HepG2 (cell line): Measurements from ENCODE around the gene C4orf33. TPM values are rescaled to one million over a fixed set of nuclear protein-coding genes. Genes with fewer than 3 reads are reported as not detected.

Source experiments
- ATAC-seq: fragments of 200-7000 bp; cut with Tn5 transposase; 3 replicates; pipeline ENCODE4 v1.9.1; 2020; ENCODE audit warnings: mild to moderate bottlenecking, moderate library complexity
- BruUV-seq: library from RNA; stranded (reverse); fragments of 400-500 nt; replicated peaks from 2 replicates; lab custom pipeline; 2021; lab: Mats Ljungman, UMichigan
- CTCF ChIA-PET: fragments of 300-600 bp; formaldehyde crosslinking; extraction: SDS; loops from one replicate; lab custom pipeline; 2021; ENCODE audit warnings: low total read pairs, inconsistent platforms, low intra/inter-chr PET ratio; lab: Yijun Ruan, JAX
- POLR2A ChIA-PET: fragments of 350-600 bp; sonication (Branson Sonifier 250); formaldehyde crosslinking; loops from one replicate; lab custom pipeline; 2020; ENCODE audit warnings: antibody characterized with exemption, inconsistent platforms; lab: Yijun Ruan, JAX
- DNase-seq: peaks from one replicate; pipeline ENCODE4 v3.0.0-alpha.2; 2015; ENCODE audit warnings: low spot score
- FAIRE-seq: peaks from 3 replicates; lab custom pipeline; 2011; peaks lifted over from hg19 to GRCh38; lab: Jason Lieb, UNC
- H2AFZ ChIP-seq: one replicate; pipeline ENCODE4 v1.6.1; 2011; ENCODE audit warnings: low read length, inconsistent platforms
- H3K27ac ChIP-seq: fragments of 300-600 bp; 3 replicates; pipeline ENCODE4 v1.8.0; 2011; ENCODE audit warnings: mixed run types, mild to moderate bottlenecking, mixed read lengths, low read length, inconsistent platforms; ENCODE audit not compliant: insufficient read depth; ENCODE audit errors: extremely low read length
- H3K27me3 ChIP-seq, 2 experiments: fragments of 200-600 bp in 1 of 2; 2 replicates in 1 of 2; 3 replicates in 1 of 2; pipeline versions ENCODE4 v1.6.0 to v1.8.0; 2011; ENCODE audit warnings: low read length in 2 of 2, mild to moderate bottlenecking in 2 of 2, moderate library complexity in 2 of 2, inconsistent platforms in 1 of 2; ENCODE audit not compliant: insufficient read depth in 2 of 2, control insufficient read depth in 1 of 2
- H3K36me3 ChIP-seq, 2 experiments: fragments of 200-600 bp in 1 of 2; replicated peaks in 1 of 2; 2 replicates in 1 of 2; 3 replicates in 1 of 2; pipeline versions ENCODE4 v1.5.1 to v1.8.0; 2011; ENCODE audit warnings: low read length in 2 of 2, inconsistent platforms in 1 of 2; ENCODE audit not compliant: insufficient read depth in 2 of 2, control insufficient read depth in 1 of 2
- H3K4me1 ChIP-seq: 2 replicates; pipeline ENCODE4 v1.5.1; 2012; ENCODE audit warnings: low read length, inconsistent platforms; ENCODE audit not compliant: insufficient read depth
- H3K4me2 ChIP-seq: 2 replicates; pipeline ENCODE4 v1.6.0; 2011; ENCODE audit warnings: low read depth, low read length, inconsistent platforms
- H3K4me3 ChIP-seq, 3 experiments: fragments of 200-600 bp in 1 of 3; sonication (generic), shearing (Covaris generic) in 1 of 3; replicated peaks in 1 of 3; 2 replicates each; pipeline ENCODE4 v1.5.1; 2011 to 2016; ENCODE audit warnings: low read length in 3 of 3, inconsistent platforms in 2 of 3, low read depth in 2 of 3, mild to moderate bottlenecking in 2 of 3, control low read depth in 1 of 3, mixed read lengths in 1 of 3; ENCODE audit not compliant: insufficient read depth in 1 of 3
- H3K79me2 ChIP-seq: one replicate; pipeline ENCODE4 v1.6.1; 2011; ENCODE audit warnings: low read length, inconsistent platforms; ENCODE audit not compliant: insufficient read depth
- H3K9ac ChIP-seq: 2 replicates; pipeline ENCODE4 v1.6.0; 2011; ENCODE audit warnings: mild to moderate bottlenecking, low read depth, low read length, inconsistent platforms; ENCODE audit not compliant: insufficient read depth
- H3K9me3 ChIP-seq: 2 replicates; pipeline ENCODE4 v1.5.1; 2012; ENCODE audit warnings: mild to moderate bottlenecking, low read length
- H4K20me1 ChIP-seq: 2 replicates; pipeline ENCODE4 v1.6.0; 2011; ENCODE audit warnings: inconsistent platforms, mild to moderate bottlenecking, low read length, moderate library complexity; ENCODE audit not compliant: insufficient read depth
- DMAP1 ChIP-seq: IDR thresholded peaks from 2 replicates; pipeline ENCODE4 v1.6.1; 2016
- DR1 ChIP-seq: sonication (generic); formaldehyde crosslinking; IDR thresholded peaks from 2 replicates; pipeline ENCODE4 v1.8.0; 2021; ENCODE audit warnings: mild to moderate bottlenecking, missing genetic modification reagents, inconsistent platforms
- ISX ChIP-seq: sonication (generic); formaldehyde crosslinking; conservative IDR thresholded peaks from 2 replicates; pipeline ENCODE4 v1.5.0; 2020; ENCODE audit warnings: missing genetic modification reagents
- JUND ChIP-seq: sonication (generic); formaldehyde crosslinking; IDR thresholded peaks from 2 replicates; pipeline ENCODE4 v1.8.0; 2022; ENCODE audit warnings: mild to moderate bottlenecking, missing genetic modification reagents
- PHB2 ChIP-seq: fragments of 450-650 bp; IDR thresholded peaks from 2 replicates; pipeline ENCODE4 v1.6.1; 2018; ENCODE audit not compliant: partially characterized antibody
- SP1 ChIP-seq, 2 experiments: fragments of 450-650 bp in 1 of 2; sonication (generic) in 1 of 2; formaldehyde crosslinking in 1 of 2; IDR thresholded peaks; 2 replicates each; pipeline versions ENCODE4 v1.4.0 to v1.6.1; 2016 to 2020; ENCODE audit warnings: missing genetic modification reagents in 1 of 2
- ZBTB8A ChIP-seq: sonication (generic); formaldehyde crosslinking; IDR thresholded peaks from 2 replicates; pipeline ENCODE4 v1.4.0; 2020; ENCODE audit warnings: mild to moderate bottlenecking, low read depth, missing genetic modification reagents, borderline replicate concordance
- ZC3H4 ChIP-seq: sonication (generic); formaldehyde crosslinking; IDR thresholded peaks from 2 replicates; pipeline ENCODE4 v1.4.0; 2020; ENCODE audit warnings: missing genetic modification reagents, borderline replicate concordance
- ZNF124 ChIP-seq: sonication (generic); formaldehyde crosslinking; IDR thresholded peaks from 2 replicates; pipeline ENCODE4 v1.4.0; 2020; ENCODE audit warnings: missing genetic modification reagents
- ZNF441 ChIP-seq: sonication (generic); formaldehyde crosslinking; IDR thresholded peaks from 2 replicates; pipeline ENCODE4 v1.7.0; 2021; ENCODE audit warnings: missing genetic modification reagents, borderline replicate concordance
- ZNF510 ChIP-seq: sonication (generic); formaldehyde crosslinking; IDR thresholded peaks from 2 replicates; pipeline ENCODE4 v1.4.0; 2020; ENCODE audit warnings: low read depth, mild to moderate bottlenecking, missing genetic modification reagents
- ZNF549 ChIP-seq: sonication (generic); formaldehyde crosslinking; IDR thresholded peaks from 2 replicates; pipeline ENCODE4 v1.5.0; 2020; ENCODE audit warnings: missing genetic modification reagents
- ZNF629 ChIP-seq: sonication (generic); formaldehyde crosslinking; conservative IDR thresholded peaks from 2 replicates; pipeline ENCODE4 v1.5.0; 2020; ENCODE audit warnings: missing genetic modification reagents
- ZNF776 ChIP-seq: sonication (generic); formaldehyde crosslinking; IDR thresholded peaks from 2 replicates; pipeline ENCODE4 v1.4.0; 2020; ENCODE audit warnings: mild to moderate bottlenecking, missing genetic modification reagents
- ZZZ3 ChIP-seq: sonication (generic); formaldehyde crosslinking; IDR thresholded peaks from 2 replicates; pipeline ENCODE4 v1.4.0; 2020; ENCODE audit warnings: missing genetic modification reagents, mild to moderate bottlenecking, borderline replicate concordance
- WGBS: methylation state at CpG from one replicate; pipeline ENCODE4 v1.1.6; 2017; ENCODE audit warnings: low lambda C conversion rate; 5-methylcytosine and 5-hydroxymethylcytosine counted together
- in situ Hi-C: cut with HindIII; loops from 2 replicates; pipeline ENCODE4 v1.10.0; 2017; ENCODE audit warnings: low pct_unique_long_range_greater_than_20kb; ENCODE audit not compliant: extremely low pct_ligation_motif_present
- intact Hi-C: fragments of 100-400 bp; cut with micrococcal nuclease; formaldehyde crosslinking; loops from one replicate; pipeline ENCODE4 v1.10.0; 2022; ENCODE audit not compliant: unreplicated experiment
- polyA plus RNA-seq, 8 experiments: library from polyadenylated mRNA; depleted of rRNA in 3 of 8; stranded (reverse) in 7 of 8; unstranded in 1 of 8; fragments of >200 nt; fragmentation: Illumina TruSeq in 4 of 8; extraction: Trizol in 4 of 8; gene quantifications; 2 replicates each; pipeline versions ENCODE4 v1.2.1 to v1.2.3, GENCODE V29; 2011 to 2016; ENCODE audit warnings: low read depth in 4 of 8, missing spikeins in 1 of 8, mixed read lengths in 1 of 8; ENCODE audit not compliant: insufficient read depth in 1 of 8
- total RNA-seq, 5 experiments: library from RNA; depleted of rRNA; stranded (reverse); fragments of >200 nt; fragmentation: Illumina TruSeq; extraction: Trizol; gene quantifications; 2 replicates each; pipeline ENCODE4 v1.2.3, GENCODE V29; 2016; ENCODE audit warnings: low read depth in 1 of 5
- TF ChIP-seq, protein P1 (sequence below): sonication (generic); formaldehyde crosslinking; IDR thresholded peaks from 2 replicates; pipeline ENCODE4 v1.4.0; 2020; ENCODE audit warnings: missing genetic modification reagents, low read depth, mild to moderate bottlenecking, borderline replicate concordance
- TF ChIP-seq, protein P2 (sequence below): IDR thresholded peaks from 2 replicates; pipeline ENCODE4 v1.6.1; 2012; ENCODE audit warnings: low read depth, low read length, improper control_type of control experiment
- TF ChIP-seq, protein P3 (sequence below): sonication (generic); formaldehyde crosslinking; IDR thresholded peaks from 2 replicates; pipeline ENCODE4 v1.8.1; 2023; ENCODE audit warnings: mild to moderate bottlenecking, missing genetic modification reagents
- TF ChIP-seq, protein P4 (sequence below): sonication (generic); formaldehyde crosslinking; IDR thresholded peaks from 2 replicates; pipeline ENCODE4 v1.5.0; 2020; ENCODE audit warnings: missing genetic modification reagents, mild to moderate bottlenecking, borderline replicate concordance

The C4orf33 gene
- total and polyA plus RNA-seq, 2 of the 13 experiments (the other 11 are each of a cell fraction or from before 2014, with no cell fraction given): 2.8 to 3.3 TPM

DNA sequence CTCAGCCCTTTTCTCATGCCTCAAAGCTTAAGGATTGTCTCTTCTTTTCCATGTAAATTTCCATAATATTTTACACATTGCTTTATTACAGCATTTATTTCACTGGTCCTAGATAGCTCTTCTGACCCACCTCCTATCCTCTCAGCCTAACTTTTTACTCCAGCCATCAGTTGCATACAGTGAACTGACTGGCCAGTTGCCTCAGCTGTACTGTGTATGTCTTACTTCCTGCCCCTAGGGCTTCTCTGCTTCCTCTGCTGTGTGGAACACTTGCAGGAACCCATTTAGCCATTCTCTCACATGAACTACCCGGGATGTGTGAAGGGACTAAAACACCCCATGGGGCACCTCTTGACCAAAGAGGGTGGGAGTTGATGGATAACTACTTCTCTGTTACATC is 18.0 kb downstream of the C4orf33 start:
- H3K4me3 ChIP-seq: no peak overlapping the region
- in situ Hi-C loops: no loop called here
- BruUV-seq: no TSS peak
- H3K9me3 ChIP-seq: no peaks in the 10 kb centered on the region
- CTCF ChIA-PET: no interaction called here
- no peaks in the 10 kb centered on the region for H3K79me2 ChIP-seq
- no peaks in the 10 kb centered on the region for H4K20me1 ChIP-seq
- intact Hi-C loops: no loop called here
- H3K36me3 ChIP-seq: no peaks in the 10 kb centered on the region
- H2AFZ ChIP-seq: no peak overlapping the region
- H3K4me2 ChIP-seq: no peak overlapping the region
- H3K27me3 ChIP-seq: no peaks in the 10 kb centered on the region
- H3K9ac ChIP-seq: no peak overlapping the region
- H3K27ac ChIP-seq: no peak overlapping the region
- 10% methylated on average over 1 of the region's 1 CpG for WGBS
- POLR2A ChIA-PET: no interaction called here
- no peak for ATAC-seq
- no peaks in the 10 kb centered on the region for H3K4me1 ChIP-seq
- no peak for FAIRE-seq
- no peak for DNase-seq
- no peak for TF ChIP-seq ISX (CRISPR knock-in tag)
- TF ChIP-seq ZC3H4 (CRISPR knock-in tag): no peak
- TF ChIP-seq ZNF776 (CRISPR knock-in tag): no peak
- TF ChIP-seq ZNF124 (CRISPR knock-in tag): no peak
- TF ChIP-seq ZNF549: no peak
- TF ChIP-seq, protein P1, sequence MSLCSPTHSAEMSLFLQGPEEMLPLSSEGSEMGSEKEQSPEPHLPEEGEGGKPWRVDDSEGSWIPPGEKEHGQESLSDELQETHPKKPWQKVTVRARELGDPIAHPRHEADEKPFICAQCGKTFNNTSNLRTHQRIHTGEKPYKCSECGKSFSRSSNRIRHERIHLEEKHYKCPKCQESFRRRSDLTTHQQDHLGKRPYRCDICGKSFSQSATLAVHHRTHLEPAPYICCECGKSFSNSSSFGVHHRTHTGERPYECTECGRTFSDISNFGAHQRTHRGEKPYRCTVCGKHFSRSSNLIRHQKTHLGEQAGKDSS (CRISPR knock-in tag): no peak
- no peak for TF ChIP-seq DMAP1 (CRISPR knock-in tag)
- TF ChIP-seq ZZZ3: no peak
- TF ChIP-seq, protein P2, sequence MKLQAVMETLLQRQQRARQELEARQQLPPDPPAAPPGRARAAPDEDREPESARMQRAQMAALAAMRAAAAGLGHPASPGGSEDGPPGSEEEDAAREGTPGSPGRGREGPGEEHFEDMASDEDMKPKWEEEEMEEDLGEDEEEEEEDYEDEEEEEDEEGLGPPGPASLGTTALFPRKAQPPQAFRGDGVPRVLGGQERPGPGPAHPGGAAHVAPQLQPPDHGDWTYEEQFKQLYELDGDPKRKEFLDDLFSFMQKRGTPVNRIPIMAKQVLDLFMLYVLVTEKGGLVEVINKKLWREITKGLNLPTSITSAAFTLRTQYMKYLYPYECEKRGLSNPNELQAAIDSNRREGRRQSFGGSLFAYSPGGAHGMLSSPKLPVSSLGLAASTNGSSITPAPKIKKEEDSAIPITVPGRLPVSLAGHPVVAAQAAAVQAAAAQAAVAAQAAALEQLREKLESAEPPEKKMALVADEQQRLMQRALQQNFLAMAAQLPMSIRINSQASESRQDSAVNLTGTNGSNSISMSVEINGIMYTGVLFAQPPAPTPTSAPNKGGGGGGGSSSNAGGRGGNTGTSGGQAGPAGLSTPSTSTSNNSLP: no peak
- TF ChIP-seq ZNF510 (CRISPR knock-in tag): no peak
- no peak for TF ChIP-seq ZNF441
- TF ChIP-seq, protein P3, sequence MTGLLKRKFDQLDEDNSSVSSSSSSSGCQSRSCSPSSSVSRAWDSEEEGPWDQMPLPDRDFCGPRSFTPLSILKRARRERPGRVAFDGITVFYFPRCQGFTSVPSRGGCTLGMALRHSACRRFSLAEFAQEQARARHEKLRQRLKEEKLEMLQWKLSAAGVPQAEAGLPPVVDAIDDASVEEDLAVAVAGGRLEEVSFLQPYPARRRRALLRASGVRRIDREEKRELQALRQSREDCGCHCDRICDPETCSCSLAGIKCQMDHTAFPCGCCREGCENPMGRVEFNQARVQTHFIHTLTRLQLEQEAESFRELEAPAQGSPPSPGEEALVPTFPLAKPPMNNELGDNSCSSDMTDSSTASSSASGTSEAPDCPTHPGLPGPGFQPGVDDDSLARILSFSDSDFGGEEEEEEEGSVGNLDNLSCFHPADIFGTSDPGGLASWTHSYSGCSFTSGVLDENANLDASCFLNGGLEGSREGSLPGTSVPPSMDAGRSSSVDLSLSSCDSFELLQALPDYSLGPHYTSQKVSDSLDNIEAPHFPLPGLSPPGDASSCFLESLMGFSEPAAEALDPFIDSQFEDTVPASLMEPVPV (CRISPR knock-in tag): no peak
- TF ChIP-seq DR1 (CRISPR knock-in tag): no peak
- TF ChIP-seq, protein P4, sequence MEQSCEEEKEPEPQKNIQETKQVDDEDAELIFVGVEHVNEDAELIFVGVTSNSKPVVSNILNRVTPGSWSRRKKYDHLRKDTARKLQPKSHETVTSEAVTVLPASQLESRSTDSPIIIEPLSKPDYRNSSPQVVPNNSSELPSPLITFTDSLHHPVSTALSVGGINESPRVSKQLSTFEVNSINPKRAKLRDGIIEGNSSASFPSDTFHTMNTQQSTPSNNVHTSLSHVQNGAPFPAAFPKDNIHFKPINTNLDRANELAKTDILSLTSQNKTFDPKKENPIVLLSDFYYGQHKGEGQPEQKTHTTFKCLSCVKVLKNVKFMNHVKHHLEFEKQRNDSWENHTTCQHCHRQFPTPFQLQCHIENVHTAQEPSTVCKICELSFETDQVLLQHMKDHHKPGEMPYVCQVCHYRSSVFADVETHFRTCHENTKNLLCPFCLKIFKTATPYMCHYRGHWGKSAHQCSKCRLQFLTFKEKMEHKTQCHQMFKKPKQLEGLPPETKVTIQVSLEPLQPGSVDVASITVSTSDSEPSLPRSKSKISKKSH: no peak
- TF ChIP-seq ZNF629 (CRISPR knock-in tag): no peak
- TF ChIP-seq JUND (CRISPR knock-in tag): no peak
- TF ChIP-seq SP1 (IDR thresholded peaks at IDR 0.05): no peak
- no peak for TF ChIP-seq SP1 (CRISPR knock-in tag; IDR thresholded peaks at IDR 0.05)
- TF ChIP-seq ZBTB8A: no peak
- TF ChIP-seq PHB2: no peak
